Lower lobe of right lung (tissue), 2 donors: ENCODE measurements around the gene UBN2. TPM values are rescaled to one million over a fixed set of nuclear protein-coding genes. Genes with fewer than 3 reads are reported as not detected.

ENCODE experiments used
- ATAC-seq, 2 donors: fragments of 200-7000 bp; cut with Tn5 transposase; one replicate each; pipeline ENCODE4 v1.9.1; 2020 to 2022; ENCODE audit warnings: mild to moderate bottlenecking in 2 of 2, moderate library complexity in 2 of 2
- DNase-seq: peaks from one replicate; pipeline ENCODE4 v3.0.0-alpha.2; 2020
- H3K27ac ChIP-seq: fragments of 200-600 bp; one replicate; pipeline ENCODE4 v1.8.0; 2022
- H3K27me3 ChIP-seq: fragments of 200-600 bp; one replicate; pipeline ENCODE4 v1.8.0; 2022; ENCODE audit warnings: low read depth
- H3K36me3 ChIP-seq: fragments of 200-600 bp; one replicate; pipeline ENCODE4 v1.8.0; 2022; ENCODE audit warnings: mild to moderate bottlenecking
- H3K4me1 ChIP-seq: fragments of 200-600 bp; one replicate; pipeline ENCODE4 v1.8.0; 2022
- H3K4me3 ChIP-seq: fragments of 200-600 bp; one replicate; pipeline ENCODE4 v1.8.0; 2022; ENCODE audit warnings: mild to moderate bottlenecking
- H3K9me3 ChIP-seq: fragments of 200-600 bp; one replicate; pipeline ENCODE4 v1.8.0; 2022
- intact Hi-C: fragments of 100-400 bp; cut with DNase I; formaldehyde crosslinking; loops from one replicate; pipeline ENCODE4 v1.11.0; 2022
- total RNA-seq: library from RNA; stranded (reverse); fragmentation: NEBNext Ultra II Directional; extraction: Animal tissue kit (Norgen Biotek cat#: 25700); gene quantifications from one replicate; pipeline ENCODE4 v1.2.1, GENCODE V29; 2021
- TF ChIP-seq, protein P1 (sequence below): fragments of 200-600 bp; IDR thresholded peaks from one replicate; pipeline ENCODE4 v1.8.0; 2022; ENCODE audit warnings: antibody characterized with exemption, mild to moderate bottlenecking
- donor health status: DM: no; HTN: yes; CAD: no; lungs with severe emphysema.

UBN2 gene
- total RNA-seq, 1 donor from 2014 or later, result 23.4 TPM

DNA sequence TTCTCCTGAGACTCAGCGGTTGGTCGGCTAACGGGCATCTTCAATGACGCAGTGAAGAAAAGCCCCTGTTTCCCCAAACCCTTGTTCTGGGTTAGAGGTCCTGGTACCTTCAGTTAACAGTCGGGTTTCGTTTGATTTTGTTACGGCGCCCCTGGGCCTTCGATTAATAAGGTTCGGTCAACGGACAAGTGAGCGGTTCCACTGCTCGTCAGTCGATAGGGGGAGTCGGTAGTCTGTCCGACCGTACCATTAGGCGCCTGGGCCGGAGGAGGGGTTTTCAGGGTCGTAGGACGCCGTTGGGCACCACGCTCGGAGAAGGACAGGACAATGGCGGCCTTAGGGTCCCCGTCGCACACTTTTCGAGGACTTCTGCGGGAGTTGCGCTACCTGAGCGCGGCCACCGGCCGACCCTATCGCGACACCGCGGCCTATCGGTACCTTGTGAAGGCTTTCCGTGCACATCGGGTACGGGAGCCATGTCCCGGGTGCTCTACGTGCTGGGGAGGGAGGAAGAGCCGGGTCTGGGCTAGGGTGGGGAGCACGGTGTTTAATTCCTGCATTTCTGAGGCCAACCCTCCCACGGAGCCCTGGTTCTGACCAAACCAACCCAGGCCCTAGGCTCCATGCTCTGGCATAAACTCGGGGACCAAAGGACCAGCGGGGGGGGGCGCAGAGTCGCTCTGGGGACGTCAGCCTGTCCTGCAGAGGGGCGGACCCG, 110.2 kb downstream of the UBN2 start, which contains the start of gene FMC1:
Gene FMC1, plus strand, starts transcription at position 280 of the 718 bp plus-strand sequence. Its CDS starts 48 bp downstream, at position 328.
- Histone ChIP-seq H3K36me3 (peaks cover 2% of the 10 kb centered on the region), H3K27me3 (no peaks in the 10 kb centered on the region), H3K27ac (peak within 1 kb of the TSS; percentile 100), H3K4me3 (peak within 1 kb of the TSS; percentile 85), H3K4me1 (peaks cover 13% of the 10 kb centered on the region), H3K9me3 (no peaks in the 10 kb centered on the region)
- intact Hi-C loops, result no loop called here
- ATAC-seq (peak; percentile 91), DNase-seq (peak; percentile 93)
- TF ChIP-seq, protein P1, sequence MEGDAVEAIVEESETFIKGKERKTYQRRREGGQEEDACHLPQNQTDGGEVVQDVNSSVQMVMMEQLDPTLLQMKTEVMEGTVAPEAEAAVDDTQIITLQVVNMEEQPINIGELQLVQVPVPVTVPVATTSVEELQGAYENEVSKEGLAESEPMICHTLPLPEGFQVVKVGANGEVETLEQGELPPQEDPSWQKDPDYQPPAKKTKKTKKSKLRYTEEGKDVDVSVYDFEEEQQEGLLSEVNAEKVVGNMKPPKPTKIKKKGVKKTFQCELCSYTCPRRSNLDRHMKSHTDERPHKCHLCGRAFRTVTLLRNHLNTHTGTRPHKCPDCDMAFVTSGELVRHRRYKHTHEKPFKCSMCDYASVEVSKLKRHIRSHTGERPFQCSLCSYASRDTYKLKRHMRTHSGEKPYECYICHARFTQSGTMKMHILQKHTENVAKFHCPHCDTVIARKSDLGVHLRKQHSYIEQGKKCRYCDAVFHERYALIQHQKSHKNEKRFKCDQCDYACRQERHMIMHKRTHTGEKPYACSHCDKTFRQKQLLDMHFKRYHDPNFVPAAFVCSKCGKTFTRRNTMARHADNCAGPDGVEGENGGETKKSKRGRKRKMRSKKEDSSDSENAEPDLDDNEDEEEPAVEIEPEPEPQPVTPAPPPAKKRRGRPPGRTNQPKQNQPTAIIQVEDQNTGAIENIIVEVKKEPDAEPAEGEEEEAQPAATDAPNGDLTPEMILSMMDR, result peak; percentile 48

DNA sequence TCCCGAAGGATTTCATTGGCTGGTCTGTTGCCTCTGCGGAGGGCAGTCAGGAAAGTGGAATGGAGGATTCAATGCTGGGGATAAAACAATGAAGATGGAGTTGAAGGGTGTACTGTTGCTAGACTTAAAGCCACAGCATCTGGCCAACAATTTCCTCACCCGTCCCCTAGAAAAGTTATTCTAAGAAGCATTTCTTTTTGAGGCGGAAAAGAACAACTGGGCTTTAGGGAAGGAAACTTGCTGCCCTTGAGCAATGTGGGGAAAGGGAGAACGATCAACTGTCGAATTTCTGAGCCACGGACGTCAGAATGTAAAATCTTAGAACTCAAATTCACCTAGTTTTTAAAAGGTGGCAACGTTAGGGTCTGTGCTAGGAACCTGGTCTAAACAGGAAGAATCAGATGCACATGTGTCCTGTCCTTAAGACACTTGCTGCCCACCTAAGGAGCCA, 110.8 kb downstream of the UBN2 start:
- H3K9me3 ChIP-seq, result no peaks in the 10 kb centered on the region
- peak overlapping the region; percentile 85 for H3K4me3 ChIP-seq
- ATAC-seq (no peak), DNase-seq (no peak)
- peaks cover 8% of the 10 kb centered on the region for H3K36me3 ChIP-seq
- intact Hi-C loops, result no loop called here
- H3K27me3 ChIP-seq, result no peaks in the 10 kb centered on the region
- TF ChIP-seq, protein P1, result no peak
- H3K4me1 ChIP-seq, result peaks cover 13% of the 10 kb centered on the region
- peak overlapping the region; percentile 100 for H3K27ac ChIP-seq

DNA sequence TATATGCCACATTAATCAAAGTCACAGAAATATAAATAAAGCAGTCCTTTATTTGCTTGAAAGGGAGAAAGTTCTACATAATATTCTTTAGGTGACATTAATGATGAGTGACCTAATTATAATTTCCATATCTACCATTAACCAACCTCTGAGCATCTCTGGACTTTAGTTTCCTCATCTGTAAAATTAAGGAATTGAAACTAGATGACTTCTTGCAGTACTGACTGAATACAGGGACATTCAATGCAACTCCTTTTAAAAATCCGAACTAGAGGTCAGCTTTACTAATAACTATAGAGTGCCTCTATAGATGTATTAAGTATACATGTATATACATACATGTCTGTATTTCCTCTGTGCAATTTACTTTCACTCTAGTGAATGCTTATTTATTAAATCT, 114.0 kb downstream of the UBN2 start:
- intact Hi-C loops, result no loop called here
- Histone ChIP-seq H3K27me3 (no peaks in the 10 kb centered on the region), H3K4me3 (no peak overlapping the region), H3K27ac (no peak overlapping the region), H3K4me1 (peaks cover 13% of the 10 kb centered on the region), H3K36me3 (peaks cover 27% of the 10 kb centered on the region), H3K9me3 (no peaks in the 10 kb centered on the region)
- DNase-seq (no peak), ATAC-seq (no peak)
- TF ChIP-seq, protein P1, result no peak

DNA sequence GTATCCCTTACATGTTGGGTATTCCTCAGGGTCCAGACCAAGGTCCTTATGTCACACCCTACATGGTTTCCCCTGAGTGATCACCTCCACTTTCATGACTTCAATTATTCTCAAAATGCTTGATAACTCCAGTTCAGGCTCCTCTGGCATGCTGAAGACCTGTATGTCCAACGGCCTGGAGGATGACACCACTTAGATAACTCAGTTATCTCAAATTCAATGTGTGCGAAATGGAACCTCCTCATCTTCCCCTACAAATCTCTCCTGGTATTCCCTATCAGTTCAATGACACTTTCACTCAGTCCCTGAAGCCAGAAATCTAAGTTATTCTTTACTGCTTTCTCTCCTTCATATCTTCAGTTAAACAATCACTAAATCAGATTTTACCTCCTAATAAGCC, 120.0 kb downstream of the UBN2 start:
- no peaks in the 10 kb centered on the region for H3K27me3 ChIP-seq
- no peak for ATAC-seq
- intact Hi-C loops, result no loop called here
- no peaks in the 10 kb centered on the region for H3K4me1 ChIP-seq
- H3K4me3 ChIP-seq, result no peak overlapping the region
- H3K27ac ChIP-seq, result no peak overlapping the region
- peaks cover 39% of the 10 kb centered on the region for H3K36me3 ChIP-seq
- TF ChIP-seq, protein P1, result no peak
- no peaks in the 10 kb centered on the region for H3K9me3 ChIP-seq
- no peak for DNase-seq

DNA sequence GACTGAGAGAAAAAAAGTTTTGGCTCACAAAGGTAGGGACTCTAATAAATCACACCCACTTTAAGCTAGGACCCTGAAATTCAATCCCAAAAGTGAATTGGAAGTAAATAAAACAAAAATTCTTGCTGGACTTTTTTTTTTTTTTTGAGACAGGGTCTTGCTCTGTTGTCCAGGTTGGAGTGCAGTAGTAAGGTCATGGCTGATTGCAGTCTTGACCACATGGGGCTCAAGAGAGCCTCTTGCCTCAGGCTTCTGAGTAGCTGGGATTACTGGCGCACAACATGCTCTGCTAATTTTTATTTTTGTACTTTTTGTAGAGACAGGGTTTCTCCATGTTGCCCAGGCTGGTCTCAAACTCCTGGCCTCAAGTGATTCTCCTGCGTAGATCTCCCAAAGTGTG, 123.7 kb downstream of the UBN2 start:
- Histone ChIP-seq H3K4me3 (no peak overlapping the region), H3K36me3 (peaks cover 12% of the 10 kb centered on the region), H3K4me1 (peaks cover 7% of the 10 kb centered on the region), H3K27me3 (no peaks in the 10 kb centered on the region), H3K9me3 (no peaks in the 10 kb centered on the region), H3K27ac (no peak overlapping the region)
- TF ChIP-seq, protein P1, result no peak
- DNase-seq, result no peak
- no peak for ATAC-seq
- intact Hi-C loops, result no loop called here
